Measurements from ENCODE around the gene SLC28A1.

SLC28A1 gene

DNA sequence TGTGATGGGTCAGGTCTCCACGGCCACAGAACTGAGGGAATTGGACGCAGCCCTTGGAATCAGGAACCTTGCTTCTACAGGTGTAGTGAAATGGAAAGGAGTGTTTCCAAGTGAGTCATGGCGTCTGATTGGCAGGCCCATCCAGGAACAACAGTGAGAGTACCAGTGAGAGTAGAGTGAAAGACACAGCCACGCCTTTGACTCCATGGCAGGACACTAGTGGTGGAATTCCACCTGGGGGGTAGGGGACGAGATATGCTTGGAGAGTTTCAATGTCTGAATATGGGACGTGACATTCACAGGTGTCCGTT, 3.0 kb upstream of the SLC28A1 start:
- TF ChIP-seq, protein P1, sequence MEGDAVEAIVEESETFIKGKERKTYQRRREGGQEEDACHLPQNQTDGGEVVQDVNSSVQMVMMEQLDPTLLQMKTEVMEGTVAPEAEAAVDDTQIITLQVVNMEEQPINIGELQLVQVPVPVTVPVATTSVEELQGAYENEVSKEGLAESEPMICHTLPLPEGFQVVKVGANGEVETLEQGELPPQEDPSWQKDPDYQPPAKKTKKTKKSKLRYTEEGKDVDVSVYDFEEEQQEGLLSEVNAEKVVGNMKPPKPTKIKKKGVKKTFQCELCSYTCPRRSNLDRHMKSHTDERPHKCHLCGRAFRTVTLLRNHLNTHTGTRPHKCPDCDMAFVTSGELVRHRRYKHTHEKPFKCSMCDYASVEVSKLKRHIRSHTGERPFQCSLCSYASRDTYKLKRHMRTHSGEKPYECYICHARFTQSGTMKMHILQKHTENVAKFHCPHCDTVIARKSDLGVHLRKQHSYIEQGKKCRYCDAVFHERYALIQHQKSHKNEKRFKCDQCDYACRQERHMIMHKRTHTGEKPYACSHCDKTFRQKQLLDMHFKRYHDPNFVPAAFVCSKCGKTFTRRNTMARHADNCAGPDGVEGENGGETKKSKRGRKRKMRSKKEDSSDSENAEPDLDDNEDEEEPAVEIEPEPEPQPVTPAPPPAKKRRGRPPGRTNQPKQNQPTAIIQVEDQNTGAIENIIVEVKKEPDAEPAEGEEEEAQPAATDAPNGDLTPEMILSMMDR (IDR thresholded peaks at IDR 0.05; ENCODE audit: borderline replicate concordance, control extremely low read depth, extremely low read depth, insufficient read depth, missing control alignments), result no peak
- DNase-seq (ENCODE audit: low spot score), result no peak
- in situ Hi-C loops (cut with MboI; ENCODE audit: low sequenced_read_pairs, unreplicated experiment), result no loop called here

DNA sequence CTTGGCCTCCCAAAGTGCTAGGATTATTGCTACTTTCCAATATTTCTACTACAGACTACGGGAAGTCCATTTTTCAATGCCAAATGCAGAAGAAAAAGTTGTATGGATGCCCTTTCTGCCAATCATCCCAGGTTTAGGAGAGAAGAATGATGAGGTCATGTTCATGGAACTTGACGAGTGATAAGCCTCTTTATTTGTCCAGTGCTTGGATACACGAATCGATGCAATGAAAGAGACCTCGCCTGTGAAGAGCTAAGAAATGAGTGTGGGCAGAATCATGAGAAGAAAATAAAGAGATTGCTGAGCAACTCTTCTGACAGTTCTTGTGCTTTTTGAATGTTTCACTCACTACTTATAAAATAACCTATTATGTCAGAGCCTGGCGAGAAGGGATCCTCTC, 996 bp upstream of the SLC28A1 start:
- DNase-seq (ENCODE audit: low spot score), result no peak
- in situ Hi-C loops (cut with MboI; ENCODE audit: low sequenced_read_pairs, unreplicated experiment), result no loop called here
- TF ChIP-seq, protein P1 (IDR thresholded peaks at IDR 0.05; ENCODE audit: borderline replicate concordance, control extremely low read depth, extremely low read depth, insufficient read depth, missing control alignments), result no peak

DNA sequence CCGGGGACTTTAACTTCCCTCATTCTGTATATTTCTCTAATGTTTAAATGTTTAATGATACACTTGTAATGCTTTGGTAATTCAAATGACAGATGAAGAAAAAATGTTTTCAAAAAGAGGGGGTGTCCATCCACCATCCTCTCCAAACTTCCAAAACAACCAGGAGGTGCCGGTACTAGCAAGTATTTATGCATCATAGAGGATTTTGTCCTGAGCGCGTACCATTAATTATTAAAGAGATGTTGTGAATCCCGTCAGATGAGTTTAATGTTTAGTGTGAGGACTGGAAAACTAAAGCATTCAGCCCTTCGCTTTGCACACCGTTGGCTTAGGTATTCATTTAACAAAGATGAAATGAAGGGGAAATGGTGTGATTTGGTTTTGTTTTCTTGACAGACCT, 1.3 kb downstream of the SLC28A1 start:
- TF ChIP-seq, protein P1 (IDR thresholded peaks at IDR 0.05; ENCODE audit: borderline replicate concordance, control extremely low read depth, extremely low read depth, insufficient read depth, missing control alignments), result no peak
- in situ Hi-C loops (cut with MboI; ENCODE audit: low sequenced_read_pairs, unreplicated experiment), result no loop called here

DNA sequence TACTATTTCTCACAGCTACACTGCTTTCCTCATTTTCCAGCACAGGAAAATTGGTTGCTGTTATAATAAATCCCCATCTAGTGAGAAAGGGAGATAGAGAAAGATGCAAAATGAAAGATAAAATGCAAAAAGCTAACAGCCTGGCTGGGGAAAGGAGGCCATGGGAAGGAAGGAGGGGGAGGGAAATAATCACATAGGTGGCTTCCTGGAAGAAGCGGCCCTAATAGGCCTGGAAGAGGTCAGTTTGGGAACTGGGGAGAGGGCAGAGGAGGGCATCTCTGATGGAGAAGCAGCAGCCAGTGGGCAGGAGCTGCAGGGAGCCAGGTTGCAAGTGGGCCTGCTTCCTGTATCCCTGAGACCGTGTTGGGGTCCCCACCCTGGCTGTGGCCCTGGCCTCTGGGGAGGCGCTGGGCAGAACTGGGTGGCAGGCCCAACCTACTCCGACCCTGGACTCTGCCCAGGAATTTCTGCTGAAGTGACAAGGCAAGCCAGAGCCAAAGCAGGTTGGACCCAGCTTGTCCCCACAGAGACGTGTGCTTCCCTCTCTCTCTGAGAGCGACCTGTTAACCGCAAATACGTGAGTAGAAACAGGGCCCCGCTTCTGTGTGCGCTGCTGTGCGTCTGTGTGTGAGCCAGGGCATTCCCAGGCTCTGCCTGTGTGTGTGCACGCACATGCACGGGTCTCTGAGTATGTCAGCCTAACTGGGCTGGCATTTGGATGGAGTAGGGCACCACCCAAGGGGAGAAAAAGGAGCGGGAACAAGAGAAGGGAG, 1.9 kb downstream of the SLC28A1 start:
- in situ Hi-C loops (cut with MboI; ENCODE audit: low sequenced_read_pairs, unreplicated experiment), result no loop called here
- TF ChIP-seq, protein P1 (IDR thresholded peaks at IDR 0.05; ENCODE audit: borderline replicate concordance, control extremely low read depth, extremely low read depth, insufficient read depth, missing control alignments), result no peak
- no peak for DNase-seq (ENCODE audit: low spot score)

More for the DNA sequence above, 1.3 kb downstream of the SLC28A1 start:
- no peak for DNase-seq (ENCODE audit: low spot score)

DNA sequence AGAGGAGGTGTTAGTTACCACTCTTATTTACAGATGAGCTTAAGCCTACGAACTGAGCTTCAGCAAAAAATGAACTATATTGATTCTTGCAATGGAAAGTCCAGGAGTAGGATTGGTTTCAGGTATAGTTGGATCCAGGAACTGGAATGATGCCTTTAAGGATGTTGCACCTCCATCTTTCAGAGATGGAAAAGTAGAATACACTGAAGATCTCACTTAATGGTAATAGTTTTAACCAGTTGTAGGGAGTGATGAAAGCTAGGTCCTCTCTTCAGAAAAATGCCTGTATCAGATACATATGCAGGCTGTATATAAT, 2.5 kb downstream of the SLC28A1 start:
- TF ChIP-seq, protein P1 (IDR thresholded peaks at IDR 0.05; ENCODE audit: borderline replicate concordance, control extremely low read depth, extremely low read depth, insufficient read depth, missing control alignments), result no peak
- DNase-seq (ENCODE audit: low spot score), result no peak
- in situ Hi-C loops (cut with MboI; ENCODE audit: low sequenced_read_pairs, unreplicated experiment), result no loop called here

DNA sequence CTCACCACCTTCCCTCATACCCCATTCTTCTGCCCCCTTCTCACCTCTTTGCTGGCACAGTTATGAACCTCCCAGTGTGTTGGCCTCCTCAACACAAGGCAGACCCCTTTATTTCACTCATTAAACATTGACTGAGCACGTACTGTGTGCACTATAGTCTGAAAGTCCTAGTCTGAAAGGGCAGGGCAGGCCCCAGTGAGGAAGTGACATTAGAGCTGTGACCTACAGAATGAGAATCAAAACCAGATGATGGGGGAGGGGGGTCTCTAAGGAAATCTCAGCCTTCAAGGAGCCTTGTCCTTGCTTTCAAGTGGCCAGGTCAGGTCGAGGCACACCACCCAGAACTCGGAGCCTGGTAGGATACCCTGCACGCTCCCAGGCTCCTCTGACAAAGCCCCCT, 3.5 kb downstream of the SLC28A1 start:
- TF ChIP-seq, protein P1 (IDR thresholded peaks at IDR 0.05; ENCODE audit: borderline replicate concordance, control extremely low read depth, extremely low read depth, insufficient read depth, missing control alignments), result no peak
- in situ Hi-C loops (cut with MboI; ENCODE audit: low sequenced_read_pairs, unreplicated experiment), result no loop called here
- DNase-seq (ENCODE audit: low spot score), result no peak

All from GM13976 (cell line).